Keratinocyte (primary cell): ENCODE data around the gene UGT2B7. TPM values are rescaled to one million over a fixed set of nuclear protein-coding genes. Genes with fewer than 3 reads are reported as not detected.

Experiments
- DNase-seq: peaks from one replicate; pipeline ENCODE4 v3.0.0-alpha.2; 2011; ENCODE audit warnings: low read depth, missing footprints, low spot score
- FAIRE-seq: peaks from 2 replicates; lab custom pipeline; 2011; peaks lifted over from hg19 to GRCh38; lab: Jason Lieb, UNC
- H2AFZ ChIP-seq: 2 replicates; pipeline ENCODE4 v1.6.0; 2012; ENCODE audit warnings: low read length, control low read depth, inconsistent platforms; ENCODE audit not compliant: control insufficient read depth
- H3K27ac ChIP-seq: 2 replicates; pipeline ENCODE4 v1.5.1; 2011; ENCODE audit warnings: low read length; ENCODE audit not compliant: control insufficient read depth, insufficient read depth
- H3K27me3 ChIP-seq: 3 replicates; pipeline ENCODE4 v1.6.0; 2011; ENCODE audit warnings: low read length; ENCODE audit not compliant: control insufficient read depth, insufficient read depth; ENCODE audit errors: extremely low read depth
- H3K36me3 ChIP-seq, 2 experiments: 2 replicates in 1 of 2; 3 replicates in 1 of 2; pipeline ENCODE4 v1.5.1; 2011; ENCODE audit warnings: low read length in 2 of 2, mild to moderate bottlenecking in 1 of 2; ENCODE audit not compliant: control insufficient read depth in 2 of 2, insufficient read depth in 2 of 2; ENCODE audit errors: extremely low read depth in 1 of 2
- H3K4me1 ChIP-seq: 3 replicates; pipeline ENCODE4 v1.5.1; 2011; ENCODE audit warnings: low read length; ENCODE audit not compliant: control insufficient read depth, insufficient read depth; ENCODE audit errors: extremely low read depth
- H3K4me2 ChIP-seq: 3 replicates; pipeline ENCODE4 v1.6.0; 2011; ENCODE audit warnings: low read depth, low read length; ENCODE audit not compliant: control insufficient read depth, insufficient read depth; ENCODE audit errors: extremely low read depth
- H3K4me3 ChIP-seq, 3 experiments: fragments of 200-600 bp in 1 of 3; sonication (generic) in 1 of 3; 2 replicates in 2 of 3; 3 replicates in 1 of 3; pipeline ENCODE4 v1.5.1; 2011 to 2016; ENCODE audit warnings: low read length in 3 of 3, mild to moderate bottlenecking in 3 of 3, control low read depth in 2 of 3, inconsistent platforms in 1 of 3, low read depth in 1 of 3, mixed read lengths in 1 of 3, mixed run types in 1 of 3, moderate library complexity in 1 of 3; ENCODE audit not compliant: control insufficient read depth in 2 of 3, insufficient read depth in 2 of 3; ENCODE audit errors: extremely low read depth in 1 of 3
- H3K79me2 ChIP-seq: 2 replicates; pipeline ENCODE4 v1.6.0; 2012; ENCODE audit warnings: low read length; ENCODE audit not compliant: control insufficient read depth, insufficient read depth
- H3K9ac ChIP-seq: 3 replicates; pipeline ENCODE4 v1.6.0; 2011; ENCODE audit warnings: low read length; ENCODE audit not compliant: control insufficient read depth, insufficient read depth; ENCODE audit errors: extremely low read depth
- H3K9me1 ChIP-seq: 3 replicates; pipeline ENCODE4 v1.6.0; 2011; ENCODE audit warnings: low read length; ENCODE audit not compliant: control insufficient read depth, insufficient read depth; ENCODE audit errors: extremely low read depth
- H3K9me3 ChIP-seq: 2 replicates; pipeline ENCODE4 v1.5.1; 2012; ENCODE audit warnings: low read depth, low read length; ENCODE audit not compliant: control insufficient read depth
- H4K20me1 ChIP-seq: 3 replicates; pipeline ENCODE4 v1.6.0; 2011; ENCODE audit warnings: low read length; ENCODE audit not compliant: control insufficient read depth, insufficient read depth; ENCODE audit errors: extremely low read depth
- CTCF ChIP-seq, 3 experiments: IDR thresholded peaks in 1 of 3; conservative IDR thresholded peaks in 1 of 3; optimal IDR thresholded peaks in 1 of 3; 2 replicates in 2 of 3; 3 replicates in 1 of 3; pipeline versions ENCODE3 to v1.5.1; 2011; ENCODE audit warnings: low read length in 3 of 3, mild to moderate bottlenecking in 3 of 3, moderate library complexity in 2 of 3, control low read depth in 1 of 3, inconsistent platforms in 1 of 3; ENCODE audit not compliant: insufficient read depth in 2 of 3; ENCODE audit errors: extremely low read depth in 1 of 3
- EZH2 ChIP-seq: IDR thresholded peaks from one replicate; pipeline ENCODE4 v1.6.1; 2012; ENCODE audit warnings: inconsistent platforms, mild to moderate bottlenecking, low read length, moderate library complexity
- dilution Hi-C: fragments of 300-500 bp; cut with MboI; formaldehyde crosslinking; loops from one replicate; pipeline ENCODE4 v1.7.0; 2020; ENCODE audit warnings: low sequenced_read_pairs; ENCODE audit not compliant: extremely low pct_ligation_motif_present
- polyA plus RNA-seq, 5 experiments: library from polyadenylated mRNA; depleted of rRNA in 3 of 5; stranded (reverse) in 3 of 5; stranded (forward) in 1 of 5; unstranded in 1 of 5; fragments of >200 nt; gene quantifications; 1 replicate in 1 of 5; 2 replicates in 3 of 5; 3 replicates in 1 of 5; pipeline versions ENCODE4 v1.2.1 to v1.2.3, GENCODE V29; 2011 to 2012; ENCODE audit warnings: missing spikeins in 2 of 5, low read depth in 1 of 5, low replicate concordance in 1 of 5

Gene UGT2B7
- polyA plus RNA-seq, 1 donor (not counting 4 experiments of a cell fraction or from before 2014, with no cell fraction given) = 0.05 TPM

- dilution Hi-C loops = no loop called here
- no peaks in the 10 kb centered on the region for H3K79me2 ChIP-seq
- DNase-seq (no peak), FAIRE-seq (no peak)
- no peaks in the 10 kb centered on the region for H3K27me3 ChIP-seq
- no peak overlapping the region for H3K4me2 ChIP-seq
- H2AFZ ChIP-seq = no peak overlapping the region
- no peak overlapping the region for H3K9ac ChIP-seq
- H3K4me3 ChIP-seq = no peak overlapping the region
- H3K9me1 ChIP-seq = no peaks in the 10 kb centered on the region
- H3K9me3 ChIP-seq = no peaks in the 10 kb centered on the region
- TF ChIP-seq EZH2 (no peak), CTCF (optimal IDR thresholded peaks at IDR 0.05 in 1 of 3, IDR thresholded peaks at IDR 0.05 in 1 of 3, conservative IDR thresholded peaks at IDR 0.05 in 1 of 3; ENCODE audit: extremely low read depth in 1 of 3, insufficient read depth in 2 of 3, low read length in 3 of 3) (no peak)
- peaks cover 4% of the 10 kb centered on the region for H3K4me1 ChIP-seq
- no peak overlapping the region for H3K27ac ChIP-seq
- H4K20me1 ChIP-seq = no peaks in the 10 kb centered on the region
- no peaks in the 10 kb centered on the region for H3K36me3 ChIP-seq
Observed at GRCh38 chr4:69064391-69064790, 31.9 kb upstream of the UGT2B7 start.

GRCh38 chr4:69066945-69067344 lies 29.3 kb upstream of the UGT2B7 start:
- Histone ChIP-seq H3K27me3 (no peaks in the 10 kb centered on the region), H3K9me3 (no peaks in the 10 kb centered on the region), H3K27ac (no peak overlapping the region), H4K20me1 (no peaks in the 10 kb centered on the region), H3K4me2 (no peak overlapping the region), H3K9ac (no peak overlapping the region), H3K9me1 (no peaks in the 10 kb centered on the region), H2AFZ (no peak overlapping the region), H3K4me1 (peaks cover 4% of the 10 kb centered on the region), H3K4me3 (no peak overlapping the region), H3K79me2 (no peaks in the 10 kb centered on the region), H3K36me3 (no peaks in the 10 kb centered on the region)
- no peak for FAIRE-seq
- dilution Hi-C loops = no loop called here
- DNase-seq = no peak
- TF ChIP-seq EZH2 (no peak), CTCF (optimal IDR thresholded peaks at IDR 0.05 in 1 of 3, IDR thresholded peaks at IDR 0.05 in 1 of 3, conservative IDR thresholded peaks at IDR 0.05 in 1 of 3; ENCODE audit: extremely low read depth in 1 of 3, insufficient read depth in 2 of 3, low read length in 3 of 3) (no peak)
